H1 (cell line): ENCODE results near the gene UNC93A. TPM values are rescaled to one million over a fixed set of nuclear protein-coding genes. Genes with fewer than 3 reads are reported as not detected.

Experiments
- CTCF ChIA-PET: fragments of 300-600 bp; sonication (Branson Sonifier 250); formaldehyde crosslinking; loops from one replicate; lab custom pipeline; 2021; ENCODE audit not compliant: partially characterized antibody; lab: Charles Lee
- POLR2A ChIA-PET: fragments of 300-600 bp; sonication (Branson Sonifier 250); formaldehyde crosslinking; loops from one replicate; lab custom pipeline; 2021; ENCODE audit warnings: inconsistent platforms; ENCODE audit not compliant: partially characterized antibody; lab: Charles Lee
- DNase-seq, 2 experiments: peaks; one replicate each; pipeline versions ENCODE4 v3.0.0 to v3.0.0-alpha.2; 2010 to 2022; ENCODE audit warnings: low spot score in 2 of 2, low read depth in 1 of 2, mixed read lengths in 1 of 2
- FAIRE-seq: peaks from 2 replicates; lab custom pipeline; 2011; peaks lifted over from hg19 to GRCh38; lab: Jason Lieb, UNC
- H2AFZ ChIP-seq: 2 replicates; pipeline ENCODE4 v1.8.1; 2012; ENCODE audit warnings: low read length, inconsistent platforms
- H2AK5ac ChIP-seq: 2 replicates; pipeline ENCODE4 v1.6.1; 2013; ENCODE audit warnings: low read depth, low read length
- H2BK120ac ChIP-seq: replicated peaks from 2 replicates; pipeline ENCODE3; 2013; ENCODE audit warnings: low read depth, low read length, inconsistent platforms
- H2BK12ac ChIP-seq: 2 replicates; pipeline ENCODE4 v1.6.1; 2013; ENCODE audit warnings: low read depth, low read length
- H2BK15ac ChIP-seq: 2 replicates; pipeline ENCODE4 v1.6.1; 2013; ENCODE audit warnings: low read length
- H2BK20ac ChIP-seq: 2 replicates; pipeline ENCODE4 v1.6.1; 2013; ENCODE audit warnings: low read length
- H2BK5ac ChIP-seq: 2 replicates; pipeline ENCODE4 v1.6.1; 2013; ENCODE audit warnings: low read depth, low read length
- H3K14ac ChIP-seq: 2 replicates; pipeline ENCODE4 v1.6.1; 2013; ENCODE audit warnings: inconsistent platforms; ENCODE audit not compliant: insufficient read length
- H3K18ac ChIP-seq: 2 replicates; pipeline ENCODE4 v1.6.1; 2013; ENCODE audit warnings: low read length; ENCODE audit errors: extremely low read depth
- H3K23ac ChIP-seq: 2 replicates; pipeline ENCODE4 v1.6.1; 2013; ENCODE audit warnings: inconsistent platforms; ENCODE audit not compliant: insufficient read length
- H3K23me2 ChIP-seq: 2 replicates; pipeline ENCODE4 v1.6.1; 2013; ENCODE audit warnings: low read depth, low read length
- H3K27ac ChIP-seq: 2 replicates; pipeline ENCODE4 v1.6.1; 2011; ENCODE audit warnings: low read depth, low read length, inconsistent platforms
- H3K27me3 ChIP-seq, 4 experiments: replicated peaks in 1 of 4; 1 replicate in 1 of 4; 2 replicates in 3 of 4; pipeline versions ENCODE4 v1.6.1 to v1.8.1; 2011 to 2013; ENCODE audit warnings: low read length in 3 of 4, mild to moderate bottlenecking in 3 of 4, inconsistent platforms in 2 of 4, mixed read lengths in 2 of 4, moderate library complexity in 1 of 4; ENCODE audit not compliant: control insufficient read depth in 3 of 4, insufficient read depth in 3 of 4; ENCODE audit errors: extremely low read depth in 1 of 4
- H3K36me3 ChIP-seq, 4 experiments: 2 replicates each; pipeline versions ENCODE4 v1.6.1 to v1.8.1; 2011 to 2013; ENCODE audit warnings: mild to moderate bottlenecking in 4 of 4, low read length in 3 of 4, moderate library complexity in 2 of 4, control low read depth in 1 of 4, inconsistent platforms in 1 of 4; ENCODE audit not compliant: insufficient read depth in 4 of 4, control insufficient read depth in 2 of 4
- H3K4ac ChIP-seq: replicated peaks from 2 replicates; pipeline ENCODE3; 2013; ENCODE audit warnings: low read length, low read depth, mixed read lengths, inconsistent platforms; ENCODE audit not compliant: insufficient read length
- H3K4me1 ChIP-seq, 4 experiments: replicated peaks in 1 of 4; 1 replicate in 1 of 4; 2 replicates in 3 of 4; pipeline versions ENCODE4 v1.6.1 to v1.8.1; 2011 to 2013; ENCODE audit warnings: low read length in 3 of 4, inconsistent platforms in 2 of 4, mixed read lengths in 1 of 4; ENCODE audit not compliant: insufficient read depth in 4 of 4, control insufficient read depth in 3 of 4
- H3K4me2 ChIP-seq, 2 experiments: 2 replicates each; pipeline versions ENCODE4 v1.6.1 to v1.8.1; 2011 to 2013; ENCODE audit warnings: low read depth in 2 of 2, low read length in 2 of 2, control low read depth in 1 of 2, inconsistent platforms in 1 of 2, mild to moderate bottlenecking in 1 of 2; ENCODE audit not compliant: insufficient read depth in 1 of 2
- H3K4me3 ChIP-seq, 4 experiments: fragments of 200-600, 300-600 bp in 1 of 4; sonication (generic), shearing (Covaris generic), sonication (Bioruptor Twin) in 1 of 4; 2 replicates each; pipeline versions ENCODE4 v1.5.1 to v1.8.1; 2011 to 2016; ENCODE audit warnings: low read length in 4 of 4, low read depth in 3 of 4, control low read depth in 2 of 4, inconsistent platforms in 2 of 4, mild to moderate bottlenecking in 2 of 4, mixed read lengths in 1 of 4, moderate library complexity in 1 of 4; ENCODE audit not compliant: insufficient read depth in 2 of 4; ENCODE audit errors: extremely low read depth in 1 of 4
- H3K56ac ChIP-seq: replicated peaks from 2 replicates; pipeline ENCODE3; 2013; ENCODE audit warnings: low read depth, mild to moderate bottlenecking, mixed read lengths, low read length, inconsistent platforms; ENCODE audit not compliant: insufficient read length
- H3K79me1 ChIP-seq: 2 replicates; pipeline ENCODE4 v1.6.1; 2013; ENCODE audit warnings: low read depth, low read length, control low read depth
- H3K79me2 ChIP-seq, 2 experiments: 2 replicates each; pipeline versions ENCODE4 v1.6.1 to v1.8.1; 2012 to 2013; ENCODE audit warnings: low read length in 2 of 2, mild to moderate bottlenecking in 2 of 2, inconsistent platforms in 1 of 2; ENCODE audit not compliant: insufficient read depth in 2 of 2, control insufficient read depth in 1 of 2
- H3K9ac ChIP-seq, 4 experiments: replicated peaks in 1 of 4; 1 replicate in 1 of 4; 2 replicates in 3 of 4; pipeline versions ENCODE4 v1.6.1 to v1.8.1; 2011 to 2013; ENCODE audit warnings: low read depth in 3 of 4, low read length in 3 of 4, control low read depth in 2 of 4, mild to moderate bottlenecking in 2 of 4, moderate library complexity in 2 of 4, inconsistent platforms in 1 of 4; ENCODE audit errors: extremely low read depth in 1 of 4
- H3K9me3 ChIP-seq, 2 experiments: 2 replicates each; pipeline versions ENCODE4 v1.6.1 to v1.8.1; 2012 to 2013; ENCODE audit warnings: mild to moderate bottlenecking in 2 of 2, moderate library complexity in 2 of 2, control low read depth in 1 of 2, inconsistent platforms in 1 of 2, low read depth in 1 of 2, low read length in 1 of 2, mixed read lengths in 1 of 2; ENCODE audit not compliant: insufficient read depth in 2 of 2
- H4K20me1 ChIP-seq, 2 experiments: replicated peaks in 1 of 2; 2 replicates each; pipeline versions ENCODE3 to v1.8.1; 2011 to 2013; ENCODE audit warnings: inconsistent platforms in 2 of 2, low read length in 2 of 2, mild to moderate bottlenecking in 1 of 2; ENCODE audit not compliant: insufficient read depth in 2 of 2, control insufficient read depth in 1 of 2
- H4K5ac ChIP-seq: 2 replicates; pipeline ENCODE4 v1.6.1; 2013; ENCODE audit warnings: low read length, low read depth, mixed read lengths, inconsistent platforms; ENCODE audit not compliant: insufficient read length
- H4K8ac ChIP-seq: 2 replicates; pipeline ENCODE4 v1.8.0; 2013; ENCODE audit warnings: mild to moderate bottlenecking, moderate library complexity, low read length, inconsistent platforms; ENCODE audit not compliant: insufficient read depth; ENCODE audit errors: extremely low read depth
- H4K91ac ChIP-seq: replicated peaks from 2 replicates; pipeline ENCODE3; 2013; ENCODE audit warnings: low read length, mixed read lengths, inconsistent platforms; ENCODE audit not compliant: insufficient read length
- CHD2 ChIP-seq: IDR thresholded peaks from 2 replicates; pipeline ENCODE4 v1.6.1; 2012; ENCODE audit warnings: low read length, improper control_type of control experiment
- CTCF ChIP-seq, 3 experiments: IDR thresholded peaks; 1 replicate in 2 of 3; 2 replicates in 1 of 3; pipeline versions ENCODE4 v1.5.1 to v1.6.1; 2011; ENCODE audit warnings: low read length in 3 of 3, mild to moderate bottlenecking in 3 of 3, inconsistent platforms in 2 of 3, low read depth in 1 of 3, moderate library complexity in 1 of 3; ENCODE audit not compliant: insufficient read depth in 1 of 3; ENCODE audit errors: control extremely low read depth in 1 of 3
- EP300 ChIP-seq, 2 experiments: IDR thresholded peaks; 1 replicate in 1 of 2; 2 replicates in 1 of 2; pipeline ENCODE4 v1.6.1; 2011 to 2012; ENCODE audit warnings: low read depth in 2 of 2, low read length in 2 of 2, mild to moderate bottlenecking in 2 of 2, borderline replicate concordance in 1 of 2, inconsistent platforms in 1 of 2, moderate library complexity in 1 of 2
- POLR2AphosphoS5 ChIP-seq: IDR thresholded peaks from 2 replicates; pipeline ENCODE4 v1.6.1; 2011; ENCODE audit warnings: low read depth, low read length
- WGBS, 2 experiments: shearing (Covaris generic) in 1 of 2; methylation state at CpG; one replicate each; pipeline versions ENCODE4 v1.1.6 to v1.1.7; 2013 to 2015; ENCODE audit warnings: low lambda C conversion rate in 2 of 2, mixed read lengths in 2 of 2, inconsistent platforms in 1 of 2, low coverage in 1 of 2, missing lambda C conversion rate in 1 of 2; ENCODE audit not compliant: insufficient replicate concordance in 2 of 2, insufficient coverage in 1 of 2, insufficient read length in 1 of 2; ENCODE audit errors: extremely low coverage in 1 of 2, missing lambda C conversion rate in 1 of 2; 5-methylcytosine and 5-hydroxymethylcytosine counted together
- polyA plus RNA-seq, 7 experiments: library from polyadenylated mRNA; depleted of rRNA in 3 of 7; stranded (reverse) in 5 of 7; unstranded in 2 of 7; fragments of >200 nt in 5 of 7; fragments of 200-250 nt in 2 of 7; gene quantifications; 1 replicate in 5 of 7; 2 replicates in 1 of 7; 4 replicates in 1 of 7; pipeline versions ENCODE4 v1.2.1 to v1.2.3, GENCODE V29; 2011 to 2013; ENCODE audit warnings: missing spikeins in 2 of 7, mixed read lengths in 2 of 7
- total RNA-seq: library from RNA; stranded (reverse); fragmentation: NEBNext Ultra II Directional; extraction: Animal tissue kit (Norgen Biotek cat#: 25700); gene quantifications from 2 replicates; pipeline ENCODE4 v1.2.1, GENCODE V29; 2021

The UNC93A gene
- total and polyA plus RNA-seq, 2 of the 8 experiments (the other 6 are each of a cell fraction or from before 2014, with no cell fraction given), result 0.39 TPM; not detected in 1

GRCh38 chr6:167338541-167339117, 47.5 kb downstream of the UNC93A start:
- Histone ChIP-seq H3K79me1 (no peaks in the 10 kb centered on the region), H3K23ac (no peak overlapping the region), H3K4me1 (peaks cover 0 to 4% (median 0%) of the 10 kb centered on the region in 4 experiments; a peak in 2 of 7 replicates), H2BK120ac (no peak overlapping the region), H3K56ac (no peak overlapping the region), H4K91ac (no peak overlapping the region), H3K4ac (no peak overlapping the region), H2AFZ (no peak overlapping the region), H3K4me3 (no peak overlapping the region), H3K4me2 (no peak overlapping the region), H2AK5ac (0 out of 2 replicates have a peak overlapping the region, but pooled peaks have one; percentile 98), H2BK12ac (no peak overlapping the region), H3K79me2 (no peaks in the 10 kb centered on the region; a peak in 1 of 4 replicates), H3K27ac (no peak overlapping the region), H3K23me2 (peaks cover 8% of the 10 kb centered on the region), H3K18ac (no peak overlapping the region), H2BK20ac (no peak overlapping the region), H2BK15ac (no peak overlapping the region), H4K20me1 (no peaks in the 10 kb centered on the region), H3K14ac (no peak overlapping the region), H3K9me3 (no peaks in the 10 kb centered on the region), H3K9ac (no peak overlapping the region), H3K36me3 (no peaks in the 10 kb centered on the region; a peak in 1 of 8 replicates), H2BK5ac (no peak overlapping the region), H3K27me3 (no peaks in the 10 kb centered on the region; a peak in 1 of 7 replicates), H4K8ac (no peak overlapping the region), H4K5ac (no peak overlapping the region)
- ChIA-PET POLR2A (no interaction called here), CTCF (no interaction called here)
- DNase-seq (no peak), FAIRE-seq (no peak)
- WGBS, 2 experiments, result 79% methylated on average over 5 of the region's 5 CpGs; no CpG with 5 or more reads in 1 of the 2 experiments
- no peak for TF ChIP-seq POLR2AphosphoS5
- no peak for TF ChIP-seq CHD2
- TF ChIP-seq CTCF (IDR thresholded peaks at IDR 0.05; ENCODE audit: control extremely low read depth in 1 of 3, insufficient read depth in 1 of 3, low read depth in 1 of 3, low read length in 3 of 3), result peak in 1 of 3 experiments; percentile 14; a peak in 1 of 4 replicates
- TF ChIP-seq EP300 (IDR thresholded peaks at IDR 0.05; ENCODE audit: borderline replicate concordance in 1 of 2, low read depth in 2 of 2, low read length in 2 of 2), result no peak
